Fibroblast of the aortic adventitia (primary cell): ENCODE results near the gene EPOP. TPM values are rescaled to one million over a fixed set of nuclear protein-coding genes. Genes with fewer than 3 reads are reported as not detected.
A peak's percentile ranks its signal among the peaks of the same experiment; 100 is the strongest.

Experiments
- DNase-seq: peaks from one replicate; pipeline ENCODE4 v3.0.0-alpha.2; 2010; ENCODE audit warnings: low read depth
- H3K4me3 ChIP-seq: 2 replicates; pipeline ENCODE4 v1.5.1; 2011; ENCODE audit warnings: low read depth, mild to moderate bottlenecking, control low read depth, low read length, moderate library complexity
- total RNA-seq: library from RNA; depleted of rRNA; stranded (reverse); fragments of >200 nt; gene quantifications from 2 replicates; pipeline ENCODE4 v1.2.3, GENCODE V29; 2012; ENCODE audit warnings: low replicate concordance
- TF ChIP-seq, protein P1 (sequence below): IDR thresholded peaks from 2 replicates; pipeline ENCODE4 v1.5.1; 2011; ENCODE audit warnings: mild to moderate bottlenecking, low read length, control low read depth, inconsistent platforms; ENCODE audit not compliant: insufficient read depth

EPOP gene
- 0.99 and 5.0 TPM in 2 replicates for total RNA-seq

DNA sequence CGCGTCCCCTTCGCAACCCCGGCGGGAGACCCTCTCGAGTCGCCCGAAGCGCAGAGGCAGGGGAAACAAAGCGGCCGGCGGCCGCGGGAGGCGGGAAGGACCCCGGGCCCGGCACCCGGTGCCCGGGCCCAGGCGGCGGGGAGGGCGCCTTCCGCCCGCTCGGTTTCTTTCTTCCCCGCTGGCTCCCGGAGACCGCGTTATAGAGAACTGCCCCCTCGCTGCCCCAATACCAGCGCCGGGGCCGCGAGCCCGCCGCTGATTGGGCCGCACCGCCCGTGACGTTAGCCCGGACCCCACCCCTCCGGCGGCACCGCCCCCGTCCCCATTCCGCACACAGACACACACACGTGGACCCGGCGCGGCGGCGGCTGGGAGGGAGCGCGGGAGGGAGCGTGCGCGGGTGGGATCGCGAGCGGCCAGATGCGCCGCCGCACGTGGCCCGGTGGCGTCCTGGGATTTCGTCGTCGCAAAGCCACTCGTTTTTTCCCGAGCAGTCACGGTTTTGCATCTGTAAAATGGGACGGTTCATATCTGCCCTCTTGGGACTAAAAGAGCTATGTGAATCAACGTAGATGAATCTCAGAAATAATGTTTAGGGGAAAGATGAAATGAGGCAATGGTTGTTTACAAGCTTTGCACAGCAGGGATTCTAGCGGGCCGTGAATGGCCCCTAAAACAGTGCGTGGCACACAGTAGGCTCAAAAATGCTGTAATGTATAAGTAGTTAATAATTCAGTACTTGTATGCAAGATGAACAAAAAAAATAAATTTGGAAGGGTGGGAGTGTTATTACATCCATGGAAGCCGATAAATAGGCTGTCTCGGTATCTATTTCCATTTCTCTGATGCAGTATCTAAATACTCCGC lies at the start of gene EPOP:
Gene EPOP (minus strand): TSS at position 209 of the 867 bp plus-strand sequence. CDS start 462 bp downstream, outside the sequence.
- TF ChIP-seq, protein P1, sequence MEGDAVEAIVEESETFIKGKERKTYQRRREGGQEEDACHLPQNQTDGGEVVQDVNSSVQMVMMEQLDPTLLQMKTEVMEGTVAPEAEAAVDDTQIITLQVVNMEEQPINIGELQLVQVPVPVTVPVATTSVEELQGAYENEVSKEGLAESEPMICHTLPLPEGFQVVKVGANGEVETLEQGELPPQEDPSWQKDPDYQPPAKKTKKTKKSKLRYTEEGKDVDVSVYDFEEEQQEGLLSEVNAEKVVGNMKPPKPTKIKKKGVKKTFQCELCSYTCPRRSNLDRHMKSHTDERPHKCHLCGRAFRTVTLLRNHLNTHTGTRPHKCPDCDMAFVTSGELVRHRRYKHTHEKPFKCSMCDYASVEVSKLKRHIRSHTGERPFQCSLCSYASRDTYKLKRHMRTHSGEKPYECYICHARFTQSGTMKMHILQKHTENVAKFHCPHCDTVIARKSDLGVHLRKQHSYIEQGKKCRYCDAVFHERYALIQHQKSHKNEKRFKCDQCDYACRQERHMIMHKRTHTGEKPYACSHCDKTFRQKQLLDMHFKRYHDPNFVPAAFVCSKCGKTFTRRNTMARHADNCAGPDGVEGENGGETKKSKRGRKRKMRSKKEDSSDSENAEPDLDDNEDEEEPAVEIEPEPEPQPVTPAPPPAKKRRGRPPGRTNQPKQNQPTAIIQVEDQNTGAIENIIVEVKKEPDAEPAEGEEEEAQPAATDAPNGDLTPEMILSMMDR = no peak
- H3K4me3 ChIP-seq = peak within 1 kb of the TSS; percentile 60
- DNase-seq = peak; percentile 72

DNA sequence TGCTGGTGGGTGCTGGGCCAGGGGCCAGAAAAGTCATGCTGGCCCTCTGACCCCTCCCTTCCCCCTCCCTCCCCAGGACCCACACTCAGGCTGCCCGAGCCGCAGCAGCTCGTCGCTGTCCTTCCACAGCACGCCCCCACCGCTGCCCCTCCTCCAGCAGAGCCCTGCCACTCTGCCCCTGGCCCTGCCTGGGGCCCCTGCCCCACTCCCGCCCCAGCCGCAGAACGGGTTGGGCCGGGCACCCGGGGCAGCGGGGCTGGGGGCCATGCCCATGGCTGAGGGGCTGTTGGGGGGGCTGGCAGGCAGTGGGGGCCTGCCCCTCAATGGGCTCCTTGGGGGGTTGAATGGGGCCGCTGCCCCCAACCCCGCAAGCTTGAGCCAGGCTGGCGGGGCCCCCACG lies 47.0 kb upstream of the EPOP start:
- no peak overlapping the region for H3K4me3 ChIP-seq
- DNase-seq = no peak
- TF ChIP-seq, protein P1 = no peak

DNA sequence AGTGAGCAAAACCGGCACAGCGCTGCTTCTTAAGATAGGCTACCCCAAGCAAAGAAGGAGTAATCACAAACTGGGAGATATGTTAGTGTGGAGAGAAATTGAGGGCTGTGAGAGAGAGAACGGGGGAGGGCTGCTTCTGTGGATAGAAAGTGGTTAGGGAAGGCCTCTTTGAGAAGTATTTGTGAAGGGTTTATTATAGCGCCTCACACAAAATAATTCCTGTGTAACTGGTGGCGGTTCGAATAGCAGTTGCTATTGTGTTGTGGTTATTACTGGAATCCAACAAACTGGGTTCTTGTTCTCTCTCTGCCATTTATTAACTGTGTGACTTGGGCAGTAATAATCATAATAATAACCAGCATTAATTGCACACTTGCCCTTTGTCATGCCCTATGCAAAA lies 46.2 kb upstream of the EPOP start:
- H3K4me3 ChIP-seq = no peak overlapping the region
- DNase-seq = no peak
- TF ChIP-seq, protein P1 = no peak

DNA sequence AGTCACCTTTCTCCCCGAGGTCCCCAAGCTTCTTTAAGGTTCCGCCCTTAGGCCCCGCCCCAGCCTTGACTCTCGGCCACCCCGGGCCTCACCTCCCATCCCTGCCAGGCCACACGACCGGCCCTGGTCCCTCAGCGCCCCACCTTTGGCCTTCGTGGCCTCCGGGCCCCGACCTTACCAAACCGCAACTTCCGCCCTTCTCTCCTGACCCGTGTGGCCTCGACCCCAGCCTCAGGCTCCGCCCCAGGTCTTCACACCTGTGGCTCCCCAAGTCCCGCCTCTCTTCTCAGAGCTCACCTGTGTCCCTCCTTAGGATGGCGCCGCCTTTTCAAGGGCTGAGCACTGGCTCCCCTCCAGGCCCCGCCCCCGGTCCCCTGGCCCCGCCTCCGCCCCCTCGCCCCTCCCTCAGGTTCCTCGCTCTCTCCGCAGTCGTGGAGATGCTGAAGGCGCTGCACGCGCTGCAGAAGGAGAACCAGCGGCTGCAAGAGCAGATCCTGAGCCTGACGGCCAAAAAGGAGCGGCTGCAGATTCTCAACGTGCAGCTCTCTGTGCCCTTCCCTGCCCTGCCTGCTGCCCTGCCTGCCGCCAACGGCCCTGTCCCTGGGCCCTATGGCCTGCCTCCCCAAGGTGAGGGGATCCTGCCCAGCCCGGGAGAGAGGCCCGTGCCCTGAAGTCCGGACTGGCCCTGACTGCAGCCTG lies 45.3 kb upstream of the EPOP start:
- TF ChIP-seq, protein P1 = no peak
- no peak for DNase-seq
- no peak overlapping the region for H3K4me3 ChIP-seq

DNA sequence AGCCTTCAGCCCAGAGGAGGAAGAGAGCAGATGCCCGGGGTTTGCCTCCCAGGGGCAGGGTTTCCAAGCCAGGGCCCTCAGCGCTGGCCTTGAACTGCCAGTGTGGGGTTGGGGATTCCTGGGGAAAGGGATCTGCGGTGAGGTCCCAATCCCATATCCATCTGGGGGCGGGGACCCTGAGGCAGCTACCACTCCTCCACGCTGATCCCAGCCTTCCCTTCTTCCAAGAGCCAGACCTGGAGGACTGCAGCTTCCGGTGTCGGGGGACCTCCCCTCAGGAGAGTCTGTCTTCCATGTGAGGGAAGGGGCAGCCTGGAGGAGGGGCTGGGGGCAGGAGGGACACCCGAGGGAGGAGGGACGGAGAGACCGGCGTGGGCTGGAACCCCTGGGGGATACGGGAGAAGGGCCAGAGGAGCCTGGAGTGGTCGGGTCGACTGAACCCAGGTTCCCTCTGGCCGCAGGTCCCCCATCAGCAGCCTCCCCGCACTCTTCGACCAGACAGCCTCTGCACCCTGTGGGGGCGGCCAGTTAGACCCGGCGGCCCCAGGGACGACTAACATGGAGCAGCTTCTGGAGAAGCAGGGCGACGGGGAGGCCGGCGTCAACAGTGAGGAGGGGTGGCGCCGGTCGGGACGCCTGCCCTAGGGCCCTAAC lies 44.7 kb upstream of the EPOP start:
- TF ChIP-seq, protein P1 = no peak
- H3K4me3 ChIP-seq = no peak overlapping the region
- DNase-seq = no peak

DNA sequence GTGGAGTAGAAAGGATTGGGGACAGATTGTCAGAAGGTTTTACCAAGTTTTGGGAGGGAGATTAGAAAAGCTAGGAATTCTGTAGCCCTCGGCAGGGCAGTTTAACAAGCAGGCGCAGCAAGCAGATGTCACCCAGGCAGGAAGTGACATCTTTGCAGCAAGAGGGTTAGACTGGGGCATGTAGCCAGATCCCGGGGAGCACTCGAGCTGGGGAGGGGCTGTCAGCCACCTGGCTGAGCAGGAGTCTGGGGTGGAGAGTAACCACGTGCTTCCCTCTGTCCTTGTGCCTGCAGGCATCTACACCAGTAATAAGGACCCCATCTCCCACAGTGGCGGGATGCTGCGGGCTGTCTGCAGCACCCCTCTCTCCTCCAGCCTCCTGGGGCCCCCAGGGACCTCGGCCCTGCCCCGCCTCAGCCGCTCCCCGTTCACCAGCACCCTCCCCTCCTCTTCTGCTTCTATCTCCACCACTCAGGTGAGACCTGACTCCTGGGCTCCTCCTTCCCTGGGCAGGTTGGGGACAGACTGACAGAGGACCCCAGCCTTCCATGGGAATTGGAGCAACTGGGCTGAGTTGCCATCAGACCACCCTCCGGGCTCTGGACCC lies 42.5 kb upstream of the EPOP start:
- no peak overlapping the region for H3K4me3 ChIP-seq
- no peak for DNase-seq
- TF ChIP-seq, protein P1 = no peak
